ENCODE measurements around the gene MTG1. TPM values are rescaled to one million over a fixed set of nuclear protein-coding genes. Genes with fewer than 3 reads are reported as not detected.
"Not testable (repeated sequence)": the region's sequence is repeated elsewhere in the genome, so short reads cannot be mapped to it uniquely, and the experiment has no call there.

The MTG1 gene
- total RNA-seq, 2 donors from 2014 or later: 18.8 to 23.2 TPM

GRCh38 chr10:133414401-133414800 lies 20.4 kb downstream of the MTG1 start:
- ATAC-seq; DNase-seq; intact Hi-C loops (cut with DNase I): not testable (repeated sequence)

- ATAC-seq: no peak
- intact Hi-C loops (cut with DNase I): no loop called here
- no peak for DNase-seq
Measured at GRCh38 chr10:133415752-133416151, 21.8 kb downstream of the MTG1 start.

- ATAC-seq (no peak), DNase-seq (no peak)
- intact Hi-C loops (cut with DNase I): no loop called here
Measured at GRCh38 chr10:133418289-133418993, 24.5 kb downstream of the MTG1 start.

GRCh38 chr10:133419211-133419950 lies 25.4 kb downstream of the MTG1 start:
- intact Hi-C loops (cut with DNase I): no loop called here
- ATAC-seq (no peak), DNase-seq (no peak)

- no peak for ATAC-seq
- intact Hi-C loops (cut with DNase I): loop anchor here (10.0 kb wide), 1 partner anchor 155 kb away; no protein-coding TSS in a partner anchor
- DNase-seq: no peak
Measured at GRCh38 chr10:133420028-133420427, 26.1 kb downstream of the MTG1 start.

GRCh38 chr10:133420579-133420978 lies 26.6 kb downstream of the MTG1 start:
- no peak for DNase-seq
- no peak for ATAC-seq
- intact Hi-C loops (cut with DNase I): loop anchor here (10.0 kb wide), 1 partner anchor 154 kb away; no protein-coding TSS in a partner anchor

- DNase-seq (no peak), ATAC-seq (no peak)
- intact Hi-C loops (cut with DNase I): loop anchor here (10.0 kb wide), 1 partner anchor 153 kb away; no protein-coding TSS in a partner anchor
Measured at GRCh38 chr10:133421336-133422222, 27.6 kb downstream of the MTG1 start.

GRCh38 chr10:133422223-133422806 lies 28.4 kb downstream of the MTG1 start:
- intact Hi-C loops (cut with DNase I): loop anchor here (10.0 kb wide), 1 partner anchor 152 kb away; no protein-coding TSS in a partner anchor
- ATAC-seq: no peak
- no peak for DNase-seq

- ATAC-seq (peak; percentile 11 to 27), DNase-seq (no peak)
- intact Hi-C loops (cut with DNase I): loop anchor here (10.0 kb wide), 1 partner anchor 152 kb away; no protein-coding TSS in a partner anchor
Measured at GRCh38 chr10:133422807-133423771, 29.1 kb downstream of the MTG1 start.

- ATAC-seq: peak in 1 of 2 donors; percentile 37
- intact Hi-C loops (cut with DNase I): loop anchor here (10.0 kb wide), 1 partner anchor 151 kb away; no protein-coding TSS in a partner anchor
Measured at GRCh38 chr10:133424102-133424501, 30.1 kb downstream of the MTG1 start.

GRCh38 chr10:133424601-133425000 lies 30.6 kb downstream of the MTG1 start, which contains the start of gene SPRN:
SPRN (minus strand) TSS chr10:133424625; CDS start chr10:133423681, 944 bp downstream.
- not testable (repeated sequence) for DNase-seq
- ATAC-seq: peak in 1 of 2 donors; percentile 18
- intact Hi-C loops (cut with DNase I): loop anchor here (10.0 kb wide), 1 partner anchor 150 kb away; no protein-coding TSS in a partner anchor

More at GRCh38 chr10:133424102-133424501, 30.1 kb downstream of the MTG1 start:
- not testable (repeated sequence) for DNase-seq

- intact Hi-C loops (cut with DNase I): loop anchor here (10.0 kb wide), 1 partner anchor 145 kb away; no protein-coding TSS in a partner anchor
- DNase-seq, ATAC-seq: not testable (repeated sequence)
Measured at GRCh38 chr10:133429571-133429970, 35.6 kb downstream of the MTG1 start.

- intact Hi-C loops (cut with DNase I); DNase-seq: not testable (repeated sequence)
- peak in 1 of 2 donors; percentile 31 for ATAC-seq
Measured at GRCh38 chr10:133431888-133432613, 38.1 kb downstream of the MTG1 start.

GRCh38 chr10:133432789-133433188 lies 38.8 kb downstream of the MTG1 start:
- intact Hi-C loops (cut with DNase I); DNase-seq: not testable (repeated sequence)
- ATAC-seq: peak in 1 of 2 donors; percentile 40

- DNase-seq (no peak), ATAC-seq (no peak)
- intact Hi-C loops (cut with DNase I): no loop called here
Measured at GRCh38 chr10:133438711-133439273, 44.8 kb downstream of the MTG1 start.
